Measurements from ENCODE around the gene TFPT. TPM values are rescaled to one million over a fixed set of nuclear protein-coding genes. Genes with fewer than 3 reads are reported as not detected.

TFPT gene
- total and polyA plus RNA-seq, 2 of the 4 experiments (the other 2 are of a cell fraction) = 7.9 to 17.1 TPM

- no peak for ATAC-seq (ENCODE audit: low read depth)
- intact Hi-C loops (cut with micrococcal nuclease) = no loop called here
Observed at GRCh38 chr19:54164369-54165068, 49.1 kb upstream of the TFPT start.

More at GRCh38 chr19:54164369-54165068, 49.1 kb upstream of the TFPT start:
- no peak overlapping the region for H2AK5ac ChIP-seq (ENCODE audit: low read depth, low read length)
- H3K14ac ChIP-seq (replicated peaks; ENCODE audit: low read depth, low read length) = no peak overlapping the region
- no peaks in the 10 kb centered on the region for H3K27me3 ChIP-seq (ENCODE audit: control insufficient read depth, insufficient read depth, low read length)
- no peaks in the 10 kb centered on the region; the same call in 1 of the 2 replicates for H3K9me1 ChIP-seq (ENCODE audit: insufficient read depth, low read length)
- H4K91ac ChIP-seq (ENCODE audit: insufficient read depth, low read depth, low read length) = no peak overlapping the region
- in situ Hi-C loops (cut with MboI; ENCODE audit: low sequenced_read_pairs) = no loop called here
- H3K4me1 ChIP-seq (ENCODE audit: control insufficient read depth, insufficient read depth, low read length) = peaks cover 6% of the 10 kb centered on the region; the same call in 1 of the 2 replicates
- no peak overlapping the region for H4K5ac ChIP-seq (ENCODE audit: low read depth, low read length)
- peak; percentile 22 for DNase-seq
- dilution Hi-C loops (cut with HindIII; ENCODE audit: low sequenced_read_pairs, unreplicated experiment) = no loop called here
- peak overlapping the region; percentile 20; the same call in 1 of the 2 replicates for H3K4me3 ChIP-seq (ENCODE audit: insufficient read depth, low read depth, low read length)
- peaks cover 0 to 15% of the 10 kb centered on the region in 2 experiments; a peak in 1 of 4 replicates for H3K79me1 ChIP-seq (ENCODE audit: low read depth in 1 of 2, low read length in 2 of 2)
- no peak overlapping the region for H3K18ac ChIP-seq (ENCODE audit: low read depth, low read length)
- no peak overlapping the region for H2BK20ac ChIP-seq (ENCODE audit: low read depth, low read length)
- H3K9ac ChIP-seq (ENCODE audit: low read depth, low read length) = no peak overlapping the region
- WGBS, 2 experiments (ENCODE audit: extremely low coverage in 2 of 2, insufficient read length in 1 of 2) = 13% methylated on average over 17 of the region's 37 CpGs; no CpG with 5 or more reads in 1 of the 2 experiments
- H3K56ac ChIP-seq (ENCODE audit: extremely low read depth, insufficient read depth, low read length) = no peak overlapping the region
- no peak overlapping the region for H2BK15ac ChIP-seq (ENCODE audit: low read depth, low read length)
- peak overlapping the region; percentile 26; the same call in 1 of the 2 replicates for H3K4me2 ChIP-seq (ENCODE audit: low read depth, low read length)
- H2AK9ac ChIP-seq (replicated peaks; ENCODE audit: low read depth, low read length, poor library complexity) = no peak overlapping the region
- ChIA-PET POLR2A (ENCODE audit: unreplicated experiment) (no interaction called here), CTCF (interaction anchor here (0.7 kb wide), 1 partner anchor 72 kb away, joined by 4 read pairs; no protein-coding TSS in a partner anchor)
- no TSS peak for BruUV-seq (replicated peaks)
- H4K8ac ChIP-seq (ENCODE audit: low read depth in 2 of 2, low read length in 2 of 2) = no peak overlapping the region
- H3K36me3 ChIP-seq (ENCODE audit: control insufficient read depth, insufficient read depth, low read length) = no peaks in the 10 kb centered on the region
- no peaks in the 10 kb centered on the region for H4K20me1 ChIP-seq (ENCODE audit: insufficient read depth, low read length)
- no peak for TF ChIP-seq USF2 (IDR thresholded peaks at IDR 0.05; ENCODE audit: low read depth, low read length)
- no peak for TF ChIP-seq BHLHE40 (IDR thresholded peaks at IDR 0.05; ENCODE audit: low read depth, low read length)
- no peak for TF ChIP-seq RFX5 (IDR thresholded peaks at IDR 0.05; ENCODE audit: low read depth, low read length)
- no peak for TF ChIP-seq MAFK (IDR thresholded peaks at IDR 0.05; ENCODE audit: low read depth, low read length)
- TF ChIP-seq ELK1 (IDR thresholded peaks at IDR 0.05; ENCODE audit: borderline replicate concordance, low read depth, low read length) = no peak
- no peak for TF ChIP-seq SMC3 (IDR thresholded peaks at IDR 0.05; ENCODE audit: low read depth, low read length)
- no peak for TF ChIP-seq MXI1 (IDR thresholded peaks at IDR 0.05; ENCODE audit: borderline replicate concordance, low read depth, low read length)
- no peak for TF ChIP-seq FOS (IDR thresholded peaks at IDR 0.05; ENCODE audit: low read depth, low read length)
- no peak for TF ChIP-seq RCOR1 (IDR thresholded peaks at IDR 0.05; ENCODE audit: insufficient replicate concordance, low read length)
- no peak for TF ChIP-seq RAD21 (IDR thresholded peaks at IDR 0.05; ENCODE audit: low read length)
- TF ChIP-seq CEBPB (IDR thresholded peaks at IDR 0.05; ENCODE audit: low read depth, low read length) = no peak
- no peak for TF ChIP-seq NFE2L2 (IDR thresholded peaks at IDR 0.05; ENCODE audit: low read depth, low read length)
- no peak for TF ChIP-seq CTCF (conservative IDR thresholded peaks at IDR 0.05; ENCODE audit: low read depth, low read length)
- no peak for TF ChIP-seq CHD1 (IDR thresholded peaks at IDR 0.05; ENCODE audit: low read depth, low read length)
- peak overlapping the region; percentile 83 for H2AFZ ChIP-seq (replicated peaks; ENCODE audit: low read length, poor library complexity)
- no peak overlapping the region for H3K4ac ChIP-seq (ENCODE audit: low read depth, low read length)
- H3K23ac ChIP-seq (ENCODE audit: low read depth, low read length) = no peak overlapping the region
- no peak overlapping the region for H3K27ac ChIP-seq (ENCODE audit: insufficient read depth, low read length)
- H2BK5ac ChIP-seq (ENCODE audit: low read depth, low read length, poor library complexity, severe bottlenecking) = no peak overlapping the region
- H3K9me3 ChIP-seq (ENCODE audit: control insufficient read depth, insufficient read depth, low read length) = no peaks in the 10 kb centered on the region
- H2BK120ac ChIP-seq (ENCODE audit: low read depth, low read length) = no peak overlapping the region

Data from IMR-90 (cell line).